NCI-H128 (cell line): ENCODE data around the gene PFN1.

Experiments used
- DNase-seq: peaks from one replicate; lab custom pipeline; 2025; ENCODE audit not compliant: unreplicated experiment; lab: John Stamatoyannopoulos, UW

PFN1 gene

DNA sequence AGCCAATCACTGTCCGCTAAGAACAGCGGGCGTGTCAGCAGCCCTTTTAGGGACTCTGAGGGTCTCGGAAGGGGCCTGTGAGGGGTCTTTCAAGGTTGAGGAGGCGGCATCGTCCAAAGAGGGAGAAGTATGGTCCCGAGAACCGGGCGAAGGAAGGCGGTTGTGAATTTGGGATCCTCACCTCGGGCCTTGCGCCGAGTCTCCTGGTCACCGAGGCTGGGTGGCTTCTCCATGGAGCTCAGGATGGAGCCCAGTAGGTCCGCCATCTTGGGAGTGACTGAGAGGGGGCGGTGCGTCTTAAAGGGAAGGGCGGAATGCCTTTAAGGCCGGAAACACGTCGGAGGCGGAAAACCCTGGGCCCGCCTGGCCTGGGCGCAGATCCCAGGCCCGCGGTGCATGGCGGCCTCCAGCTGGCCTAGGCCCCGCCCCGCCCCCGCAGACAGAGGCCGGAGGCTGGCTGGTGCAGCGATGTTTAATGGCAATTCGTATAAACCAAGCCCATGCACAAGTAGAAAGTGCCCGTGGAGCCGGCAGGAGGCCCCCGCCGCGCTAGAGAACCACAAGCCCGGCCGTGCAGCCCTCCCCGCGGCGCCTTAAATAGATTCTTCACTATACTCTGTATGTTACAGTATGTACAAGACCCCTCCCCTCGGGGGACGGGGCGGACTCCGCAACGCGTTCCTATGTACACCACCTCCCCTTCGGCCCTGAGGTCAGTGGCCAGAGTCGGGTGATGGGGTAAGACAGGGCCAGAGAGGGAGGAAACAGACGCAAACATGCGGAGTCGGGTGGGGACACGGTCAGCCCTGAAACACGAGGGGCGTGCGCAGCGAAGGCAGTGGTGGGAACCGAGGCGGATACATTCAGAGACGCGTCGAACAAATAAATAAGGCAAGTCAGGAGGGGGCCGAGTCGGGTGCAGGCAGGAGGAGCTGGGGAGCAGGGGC lies 19.5 kb upstream of the PFN1 start, which contains the start of gene SPAG7:
Gene SPAG7, minus strand, starts transcription at position 279 of the 947 bp plus-strand sequence. Its CDS starts 13 bp downstream, at position 266.
- DNase-seq: peak; percentile 86

DNA sequence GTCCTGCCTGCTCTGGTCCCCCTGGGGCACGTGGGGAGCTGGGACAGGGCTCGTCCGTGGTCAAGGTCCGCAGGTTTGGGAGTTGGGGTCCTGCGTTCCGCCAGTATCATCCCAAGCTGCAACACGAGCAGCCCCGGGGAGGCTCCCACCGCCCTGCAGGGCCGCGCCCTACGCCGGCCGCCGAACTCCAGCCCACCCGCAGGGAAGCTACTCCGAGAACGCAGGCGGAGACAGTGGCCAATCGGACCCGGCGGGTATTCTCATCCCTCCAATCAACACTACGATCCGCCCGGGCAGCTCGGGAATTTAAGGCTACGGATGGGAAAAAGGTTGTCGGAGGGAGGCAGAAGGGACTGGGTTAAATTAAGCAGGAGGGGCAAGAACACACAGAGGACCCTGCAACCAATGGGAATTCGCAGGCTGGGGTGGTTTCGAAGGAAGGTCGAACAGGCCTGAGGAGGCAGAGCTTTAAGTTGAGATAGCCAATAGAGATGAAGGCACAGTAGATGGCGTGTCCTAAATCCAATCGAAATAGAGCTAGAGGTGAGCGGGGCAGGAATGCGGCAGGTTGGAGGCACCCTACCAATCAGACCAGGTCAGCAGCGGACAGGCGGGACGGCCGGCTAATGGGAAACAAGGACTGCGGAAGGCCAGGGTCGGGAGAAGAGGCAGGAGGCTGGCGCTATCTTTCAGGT lies 18.7 kb upstream of the PFN1 start:
- DNase-seq: peak; percentile 87

DNA sequence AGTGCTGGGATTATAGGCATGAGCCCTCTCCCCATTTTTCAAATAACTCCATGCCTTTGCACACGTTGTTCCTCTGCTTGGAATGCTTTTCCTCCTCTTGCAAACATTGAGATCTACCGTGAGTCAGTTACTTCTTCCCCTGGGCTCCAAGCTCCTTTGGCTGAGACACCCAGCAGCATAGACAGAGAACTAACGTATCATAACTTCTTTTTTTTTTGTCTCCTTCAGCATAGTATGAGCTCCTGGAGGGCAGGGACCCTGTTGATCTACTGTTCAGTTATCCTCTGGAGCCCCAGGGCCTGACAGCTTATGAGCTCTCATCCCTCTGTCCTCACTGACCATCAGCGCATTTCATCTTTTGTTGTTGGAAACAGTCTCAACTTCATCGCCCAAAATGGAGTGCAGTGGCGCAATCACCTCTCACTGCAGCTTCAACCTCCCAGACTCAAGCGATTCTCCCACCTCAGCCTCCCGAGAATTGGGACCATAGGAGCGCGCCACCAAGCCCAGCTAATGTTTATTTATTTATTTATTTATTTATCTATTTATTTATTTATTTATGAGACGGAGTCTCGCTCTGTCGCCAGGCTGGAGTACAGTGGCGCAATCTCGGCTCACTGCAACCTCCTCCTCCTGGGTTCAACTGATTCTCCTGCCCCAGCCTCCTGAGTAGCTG lies 17.1 kb upstream of the PFN1 start:
- no peak for DNase-seq

DNA sequence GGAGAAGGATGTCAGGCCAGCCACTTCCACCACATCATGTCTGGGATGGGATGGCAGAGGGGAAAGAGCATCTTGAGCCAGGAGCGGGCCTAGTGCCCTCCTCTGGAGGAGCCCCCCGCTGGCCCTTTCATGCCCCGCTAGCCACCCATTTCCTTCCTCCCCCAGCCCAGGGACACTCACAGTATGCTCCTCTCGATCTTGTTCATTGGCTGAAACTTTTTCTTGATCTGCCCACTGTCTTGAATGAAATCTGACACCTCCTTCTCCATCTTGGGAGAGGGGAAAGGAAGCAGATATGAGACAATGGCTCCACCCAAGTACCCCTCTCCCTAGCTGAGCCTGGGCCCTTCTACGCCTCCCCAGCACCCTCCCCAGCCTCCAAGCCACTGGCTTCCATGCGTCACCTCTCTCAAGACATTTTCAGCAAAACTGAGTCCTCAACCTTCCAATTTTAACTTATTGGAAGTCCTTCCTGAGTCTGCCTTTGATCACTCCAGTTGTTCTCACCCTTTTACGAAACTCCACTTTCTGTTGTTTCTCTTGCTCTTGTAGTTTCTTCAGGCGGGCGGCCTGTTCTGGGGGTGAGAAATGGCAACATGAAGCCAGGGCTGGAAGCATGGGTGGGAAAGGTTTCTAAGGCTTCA lies 12.1 kb upstream of the PFN1 start:
- no peak for DNase-seq

DNA sequence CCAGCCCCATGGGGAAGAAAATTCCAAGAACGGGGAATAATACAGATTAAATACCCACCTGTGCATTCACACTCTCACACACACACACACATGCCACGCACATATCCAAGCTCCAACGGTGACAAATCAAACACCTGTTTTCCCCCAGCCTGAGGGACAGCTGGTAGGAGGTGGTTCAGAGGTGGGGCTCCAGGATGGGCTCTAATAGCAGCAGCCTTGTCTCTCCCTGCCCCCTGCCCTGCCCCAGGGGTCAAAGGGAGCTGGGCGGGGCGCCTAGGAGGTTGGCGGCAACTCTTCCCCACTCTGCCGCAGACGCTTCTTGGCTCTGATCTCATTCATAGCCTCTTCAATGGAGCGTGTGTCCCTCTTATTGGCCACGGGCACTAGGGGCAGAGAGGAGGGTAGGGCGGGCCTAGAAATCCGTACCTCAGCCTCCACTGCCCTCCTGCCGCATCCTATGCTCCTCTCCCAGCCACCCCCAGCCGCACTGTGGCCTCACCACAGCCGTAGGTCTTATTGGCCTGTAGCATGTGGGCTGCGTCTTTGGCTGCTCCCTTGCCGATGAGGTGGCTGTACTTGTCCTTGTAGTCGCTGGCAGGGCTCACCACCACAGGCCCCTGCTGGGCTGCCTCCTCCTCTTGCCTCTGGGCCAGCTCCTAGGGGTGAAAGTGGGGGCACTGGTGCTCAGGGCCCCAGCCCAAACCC lies 11.1 kb upstream of the PFN1 start:
- DNase-seq: no peak

DNA sequence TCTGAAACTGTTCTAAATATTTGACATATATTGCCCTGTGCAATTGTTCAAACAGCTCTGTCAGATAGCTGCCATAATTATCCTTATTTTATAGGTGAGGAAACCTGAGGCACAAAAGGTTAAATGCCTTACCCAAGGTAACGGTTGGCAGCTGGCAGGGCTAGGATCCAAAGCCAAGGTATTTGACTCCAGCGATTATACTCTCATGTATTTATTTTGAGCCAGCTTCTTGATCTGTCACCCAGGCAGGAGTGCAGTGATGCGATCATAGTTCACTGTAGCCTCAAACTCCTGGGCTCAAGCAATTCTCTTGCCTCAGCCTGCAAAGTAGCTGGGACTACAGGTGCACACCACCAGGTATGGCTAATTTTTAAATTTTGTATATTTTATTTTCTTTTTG lies 9.8 kb upstream of the PFN1 start:
- DNase-seq: no peak

DNA sequence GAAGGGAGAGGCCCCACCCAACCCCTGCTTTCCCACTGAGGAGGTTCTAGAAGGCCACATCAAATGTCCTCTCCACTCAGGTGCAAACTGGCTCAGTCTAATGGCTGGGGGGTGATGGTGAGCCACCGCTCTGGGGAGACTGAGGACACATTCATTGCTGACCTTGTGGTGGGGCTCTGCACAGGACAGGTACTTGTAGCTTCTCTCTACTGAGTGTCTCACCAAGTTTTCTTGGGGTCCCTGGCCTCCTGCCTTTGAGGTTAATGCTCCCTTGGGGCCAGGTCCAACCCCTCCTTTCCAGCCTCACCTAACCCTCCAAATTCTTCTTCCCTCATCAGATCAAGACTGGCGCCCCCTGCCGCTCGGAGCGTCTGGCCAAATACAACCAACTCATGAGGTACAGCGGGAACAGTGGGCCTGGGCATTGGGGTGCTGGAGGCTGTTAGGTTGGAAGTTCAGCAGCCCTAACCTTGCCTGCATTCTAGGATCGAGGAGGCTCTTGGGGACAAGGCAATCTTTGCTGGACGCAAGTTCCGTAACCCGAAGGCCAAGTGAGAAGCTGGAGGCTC lies 8.2 kb upstream of the PFN1 start:
- no peak for DNase-seq

DNA sequence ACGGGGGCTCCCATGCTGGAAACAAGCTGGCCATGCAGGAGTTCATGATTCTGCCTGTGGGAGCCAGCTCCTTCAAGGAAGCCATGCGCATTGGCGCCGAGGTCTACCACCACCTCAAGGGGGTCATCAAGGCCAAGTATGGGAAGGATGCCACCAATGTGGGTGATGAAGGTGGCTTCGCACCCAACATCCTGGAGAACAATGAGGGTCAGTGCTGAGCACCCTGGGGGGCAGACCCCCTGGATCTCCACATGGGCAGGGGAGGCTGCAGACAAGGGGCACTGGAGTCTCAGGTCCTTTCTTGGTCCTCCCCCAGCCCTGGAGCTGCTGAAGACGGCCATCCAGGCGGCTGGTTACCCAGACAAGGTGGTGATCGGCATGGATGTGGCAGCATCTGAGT lies 6.8 kb upstream of the PFN1 start:
- no peak for DNase-seq

DNA sequence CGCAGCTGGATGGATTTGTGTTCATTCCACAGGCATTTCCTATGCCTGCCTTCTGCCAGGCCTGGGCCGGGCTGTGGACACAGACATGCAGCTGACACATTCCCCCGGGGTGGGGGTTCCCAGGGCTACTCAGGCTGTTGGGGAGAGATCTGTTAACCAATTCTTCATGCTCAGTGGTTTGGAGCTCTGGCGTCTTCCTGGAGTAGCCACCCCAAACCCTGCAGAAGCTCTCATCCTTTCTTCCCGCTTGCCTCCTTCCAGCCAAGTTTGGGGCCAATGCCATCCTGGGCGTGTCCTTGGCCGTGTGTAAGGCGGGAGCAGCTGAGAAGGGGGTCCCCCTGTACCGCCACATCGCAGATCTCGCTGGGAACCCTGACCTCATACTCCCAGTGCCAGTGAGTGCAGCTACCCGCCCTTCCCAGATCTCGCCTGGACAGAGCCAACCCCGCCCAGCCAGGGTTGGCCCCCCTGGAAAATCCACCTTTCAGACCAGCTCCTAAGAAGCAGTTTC lies 5.2 kb upstream of the PFN1 start:
- no peak for DNase-seq

DNA sequence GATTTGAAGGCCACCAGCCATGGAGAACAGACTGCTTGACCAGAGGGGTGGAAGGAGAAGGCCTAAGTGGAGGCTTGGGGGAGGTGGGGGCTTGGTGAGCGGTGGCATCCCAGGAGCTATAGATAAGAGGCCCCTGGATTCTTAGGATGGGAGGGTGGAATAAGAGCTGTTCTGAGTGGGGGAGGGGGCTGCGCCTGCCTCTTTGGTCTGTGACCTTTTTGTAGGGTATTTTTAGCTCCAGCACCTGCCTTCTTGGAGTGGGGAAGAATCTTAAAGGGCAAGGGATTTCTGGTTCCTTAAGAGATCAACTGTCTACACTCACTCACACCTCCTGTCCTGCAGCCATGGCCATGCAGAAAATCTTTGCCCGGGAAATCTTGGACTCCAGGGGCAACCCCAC lies 3.2 kb upstream of the PFN1 start:
- DNase-seq: no peak

DNA sequence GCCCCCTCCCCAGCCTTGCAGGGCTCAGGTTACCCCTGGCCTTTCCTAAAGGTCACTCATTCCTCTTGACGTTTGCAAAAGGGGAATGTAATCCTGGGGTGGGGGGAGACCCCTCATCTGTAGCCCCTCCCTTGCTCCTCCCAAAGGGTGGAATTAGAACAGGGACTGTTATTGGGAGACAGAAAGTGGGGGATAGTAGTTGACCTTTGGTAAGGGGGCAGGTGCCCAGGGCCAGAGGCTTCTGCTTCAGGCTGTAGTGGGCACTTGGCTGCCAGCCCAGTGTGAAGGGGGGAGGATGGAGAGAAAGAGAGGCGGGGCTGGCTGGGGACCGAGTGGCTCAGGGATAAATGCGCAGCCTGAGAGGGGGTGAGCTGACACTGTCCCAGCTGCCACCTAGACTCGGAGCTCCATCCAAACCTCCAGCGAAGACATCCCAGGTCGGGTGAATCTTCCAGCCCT lies 2.4 kb upstream of the PFN1 start, which contains the start of gene ENO3:
Gene ENO3, plus strand, starts transcription at position 374 of the 459 bp plus-strand sequence. CDS start 711 bp downstream, outside the sequence.
- no peak for DNase-seq

DNA sequence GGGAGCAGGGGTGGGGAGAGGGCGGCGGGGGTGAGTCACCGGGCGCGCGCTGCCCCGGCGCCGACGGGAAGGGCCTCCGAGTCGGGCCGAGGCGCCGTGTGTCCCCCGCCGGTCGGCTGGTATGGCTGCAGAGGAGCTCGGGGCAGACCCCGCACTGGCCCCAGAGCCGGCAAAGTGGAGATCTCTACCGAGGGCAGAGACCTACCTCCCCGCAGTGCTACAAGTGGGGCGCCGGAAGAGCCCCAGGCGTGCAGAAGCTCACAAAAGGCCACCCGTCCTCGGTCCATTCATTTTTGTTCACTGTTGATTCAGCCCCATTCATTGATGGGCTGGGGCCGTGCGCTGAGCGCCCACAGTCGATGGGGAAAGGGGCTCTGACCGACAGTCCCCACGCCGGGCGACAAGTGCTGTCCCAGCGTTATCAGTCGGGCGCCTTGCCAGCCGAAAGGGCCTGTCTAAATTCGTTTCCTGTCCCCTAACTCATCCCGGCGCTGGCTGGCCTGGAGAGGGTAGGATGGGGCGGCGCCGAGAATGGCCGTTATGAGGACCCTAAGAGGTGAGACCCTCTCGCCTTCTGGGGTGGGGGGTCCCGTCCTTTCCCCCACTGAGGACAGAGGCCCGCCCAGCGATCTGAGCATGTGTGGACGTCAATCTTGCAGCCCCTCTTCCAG lies 1.9 kb upstream of the PFN1 start:
- DNase-seq: no peak

DNA sequence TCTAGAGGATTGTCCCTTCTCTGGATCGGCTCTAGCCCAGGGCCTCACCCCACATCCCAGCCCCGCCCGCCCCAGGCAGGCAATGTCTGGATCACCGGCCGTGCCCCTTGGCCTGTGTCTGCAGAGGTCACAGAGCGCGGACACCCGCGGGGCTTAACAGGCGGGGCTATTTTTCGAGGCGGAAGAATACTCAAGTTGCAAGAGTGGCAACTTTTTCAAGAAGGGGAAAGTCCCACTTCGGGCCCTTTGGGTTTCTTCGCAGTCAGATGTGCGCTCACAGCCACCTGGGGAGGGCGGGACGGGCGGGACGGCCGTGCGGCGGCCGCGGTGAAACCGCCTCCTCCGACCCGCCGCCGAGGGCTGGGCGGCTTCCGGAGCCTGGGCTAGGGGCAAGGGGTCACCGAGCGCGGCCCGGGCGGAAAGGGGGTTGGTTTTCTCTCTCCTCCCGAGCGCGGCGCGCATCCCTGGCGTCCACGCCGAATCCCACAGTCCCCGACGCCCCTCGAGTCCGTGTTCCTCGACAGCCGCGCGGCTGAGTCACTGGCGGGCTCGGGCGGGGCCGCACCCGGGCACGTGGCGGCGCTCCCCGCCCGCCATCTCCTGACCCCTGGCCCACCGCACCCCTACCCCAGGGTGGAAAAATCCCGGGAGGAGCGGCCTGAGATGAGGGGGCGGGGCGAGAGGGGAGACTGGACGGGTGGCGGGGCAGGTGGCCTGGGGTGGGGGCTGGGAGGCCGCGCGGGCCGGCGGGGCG lies 1.2 kb upstream of the PFN1 start:
- DNase-seq: no peak

DNA sequence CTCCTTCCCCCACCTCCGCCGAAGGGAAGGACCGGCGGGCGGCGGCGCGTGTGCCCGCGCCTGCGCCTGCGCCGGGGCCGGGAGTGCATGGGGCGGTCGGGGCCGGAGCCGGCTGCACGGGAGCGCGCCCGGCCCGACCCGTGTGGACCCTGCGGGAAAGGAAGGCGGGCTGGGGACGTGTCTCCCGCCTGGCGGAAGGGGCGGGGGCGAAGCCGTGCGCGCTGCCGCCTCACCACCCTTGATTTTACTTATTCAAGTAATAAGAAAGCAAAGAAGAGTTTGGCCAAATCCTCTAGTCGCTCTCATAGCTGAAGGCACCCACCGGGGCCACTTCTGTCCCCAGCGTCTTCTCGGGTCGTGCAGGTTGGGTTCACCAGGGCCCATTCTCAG lies 596 bp upstream of the PFN1 start:
- DNase-seq: no peak

DNA sequence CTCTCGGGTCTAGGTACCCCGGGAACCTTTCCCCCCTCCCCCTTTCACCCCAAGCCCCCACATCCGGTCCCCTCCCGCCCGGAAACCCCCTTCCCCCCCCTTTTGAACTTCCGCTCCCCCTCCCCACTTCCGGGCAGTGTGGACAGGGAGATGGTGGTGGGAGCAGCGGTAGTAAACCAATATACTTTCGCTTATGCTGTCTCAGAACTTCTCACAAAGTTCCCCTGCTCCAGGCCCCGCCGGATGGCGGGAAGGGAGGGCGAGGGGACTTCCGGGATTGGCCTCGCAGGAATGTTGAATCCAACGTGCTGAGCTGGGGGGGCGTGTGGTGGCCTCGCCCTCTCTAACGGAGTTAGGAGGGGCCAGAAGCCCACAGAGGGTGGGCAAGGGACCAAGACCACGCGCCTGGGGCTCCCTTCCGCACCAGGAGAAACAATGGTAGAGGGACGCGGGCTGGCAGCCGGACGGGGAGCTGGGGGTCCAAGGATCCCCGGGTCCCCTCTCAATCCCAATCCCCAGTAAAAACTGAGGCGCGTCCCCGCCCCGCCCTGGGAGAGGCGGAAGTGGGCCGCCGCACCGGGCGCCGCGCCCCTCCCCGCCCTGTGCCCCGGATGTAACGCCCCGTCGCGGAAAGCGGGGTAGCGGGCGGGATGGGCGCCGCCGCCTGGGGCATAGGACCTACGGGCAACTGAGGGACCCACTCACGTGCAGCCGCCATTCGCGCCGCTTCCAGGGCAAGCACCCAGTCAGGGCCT lies 742 bp downstream of the PFN1 start:
- DNase-seq: no peak

DNA sequence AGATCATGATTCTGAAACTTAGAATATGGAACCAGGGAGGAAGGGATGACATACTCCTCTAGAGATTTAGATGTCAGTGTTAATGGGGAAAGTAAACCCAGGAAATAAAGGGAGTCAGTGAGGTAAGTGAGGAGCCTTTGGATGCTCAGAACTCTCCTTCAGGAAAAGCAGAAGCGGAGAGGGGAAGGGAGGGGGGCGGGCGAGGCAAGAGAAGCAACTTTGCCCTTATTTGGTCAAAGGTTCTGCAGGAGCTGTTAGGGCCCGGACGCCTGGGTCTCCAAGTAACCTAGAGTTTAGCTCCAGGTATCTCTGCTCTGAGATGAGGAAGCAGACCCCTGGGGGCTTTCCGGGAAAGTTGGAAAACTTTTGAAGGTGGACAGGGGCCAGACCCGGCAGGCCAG lies 1.3 kb downstream of the PFN1 start:
- no peak for DNase-seq

DNA sequence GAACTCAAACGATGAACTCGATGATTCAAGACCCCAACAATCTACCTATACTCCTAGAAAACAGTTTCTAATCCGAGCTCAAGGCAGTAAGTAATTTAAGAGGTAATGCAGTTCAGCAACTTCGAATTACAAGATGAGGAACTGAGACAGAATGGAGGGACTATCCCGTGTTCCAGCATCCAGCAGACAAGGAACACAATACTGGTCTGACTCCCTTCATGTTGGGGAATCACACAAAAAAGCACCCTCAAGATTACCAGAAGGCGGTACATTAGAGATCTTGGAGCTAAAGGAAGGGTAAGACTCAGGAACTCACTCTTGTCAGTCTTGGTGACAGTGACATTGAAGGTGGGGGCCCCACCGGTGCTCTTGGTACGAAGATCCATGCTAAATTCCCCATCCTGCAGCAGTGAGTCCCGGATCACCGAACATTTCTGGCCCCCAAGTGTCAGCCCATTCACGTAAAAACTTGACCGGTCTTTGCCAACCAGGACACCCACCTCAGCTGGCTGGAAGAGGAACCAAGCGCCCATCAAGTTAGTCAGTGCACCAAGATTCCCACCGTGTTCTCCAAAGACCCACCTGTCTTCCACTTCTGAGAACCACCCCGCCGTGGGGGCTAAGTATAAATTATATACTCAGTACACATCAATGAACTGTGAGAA lies 1.9 kb downstream of the PFN1 start:
- DNase-seq: no peak
